Measurements from ENCODE around the gene SEMA3C. TPM values are rescaled to one million over a fixed set of nuclear protein-coding genes. Genes with fewer than 3 reads are reported as not detected.
A peak's percentile ranks its signal among the peaks of the same experiment; 100 is the strongest.

Gene SEMA3C
- total and polyA plus RNA-seq, 2 donors (not counting 1 experiment from before 2014, with no cell fraction given) = 310 to 322 TPM

DNA sequence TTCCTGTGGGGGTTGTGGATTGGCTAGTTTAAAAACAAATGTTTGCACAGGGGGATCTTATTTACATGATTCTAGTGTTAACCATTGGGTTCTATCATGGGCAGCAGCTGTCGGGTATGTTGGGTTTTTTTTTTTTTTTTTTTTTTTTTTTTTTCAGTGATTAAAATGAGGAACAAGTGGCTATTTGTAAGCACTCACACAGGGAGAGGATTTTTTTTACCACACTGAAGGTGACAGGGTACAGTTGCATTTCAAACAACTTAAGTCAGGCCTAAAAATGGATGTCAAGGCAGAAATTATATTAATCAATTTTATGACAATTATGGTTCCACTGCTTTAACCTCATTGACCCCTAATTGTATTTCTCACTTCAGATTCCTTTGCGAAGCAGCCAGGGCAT lies 187.6 kb downstream of the SEMA3C start:
- H3K4me2 ChIP-seq (ENCODE audit: extremely low read depth, insufficient read depth, low read length) = no peak overlapping the region
- DNase-seq (ENCODE audit: low read depth in 2 of 2) = no peak

GRCh38 chr7:80729591-80730320 lies 189.1 kb downstream of the SEMA3C start:
- Histone ChIP-seq H2AFZ (ENCODE audit: low read length) (no peak overlapping the region), H3K27me3 (ENCODE audit: control insufficient read depth, insufficient read depth, low read length) (no peaks in the 10 kb centered on the region), H3K79me2 (ENCODE audit: control insufficient read depth, insufficient read depth, low read length) (no peaks in the 10 kb centered on the region), H3K27ac (ENCODE audit: insufficient read depth, low read length) (no peak overlapping the region), H3K9ac (ENCODE audit: insufficient read depth, low read length) (no peak overlapping the region), H3K4me2 (ENCODE audit: extremely low read depth, insufficient read depth, low read length) (no peak overlapping the region), H4K20me1 (ENCODE audit: control insufficient read depth, extremely low read depth, insufficient read depth, low read length) (no peaks in the 10 kb centered on the region), H3K4me1 (ENCODE audit: control insufficient read depth, extremely low read depth, insufficient read depth, low read length) (peaks cover 6% of the 10 kb centered on the region), H3K4me3 (replicated peaks in 1 of 4; ENCODE audit: control extremely low read depth in 1 of 4, insufficient read depth in 1 of 4, low read depth in 3 of 4, low read length in 4 of 4) (no peak overlapping the region), H3K9me3 (ENCODE audit: control insufficient read depth, insufficient read depth, low read depth, low read length) (no peaks in the 10 kb centered on the region), H3K36me3 (ENCODE audit: control insufficient read depth, insufficient read depth, low read length) (no peaks in the 10 kb centered on the region)
- TF ChIP-seq EZH2 (IDR thresholded peaks at IDR 0.05; ENCODE audit: low read length, missing control alignments) (no peak), CTCF (conservative IDR thresholded peaks at IDR 0.05 in 1 of 2, IDR thresholded peaks at IDR 0.05 in 1 of 2; ENCODE audit: low read depth in 1 of 2, low read length in 2 of 2) (no peak)
- peak; percentile 59 to 89 for DNase-seq (ENCODE audit: low read depth in 2 of 2)

More for the DNA sequence above, 187.6 kb downstream of the SEMA3C start:
- Histone ChIP-seq H3K9me3 (ENCODE audit: control insufficient read depth, insufficient read depth, low read depth, low read length) (no peaks in the 10 kb centered on the region), H3K27ac (ENCODE audit: insufficient read depth, low read length) (no peak overlapping the region), H4K20me1 (ENCODE audit: control insufficient read depth, extremely low read depth, insufficient read depth, low read length) (no peaks in the 10 kb centered on the region), H3K9ac (ENCODE audit: insufficient read depth, low read length) (no peak overlapping the region), H3K36me3 (ENCODE audit: control insufficient read depth, insufficient read depth, low read length) (no peaks in the 10 kb centered on the region), H3K4me3 (replicated peaks in 1 of 4; ENCODE audit: control extremely low read depth in 1 of 4, insufficient read depth in 1 of 4, low read depth in 3 of 4, low read length in 4 of 4) (no peak overlapping the region), H3K4me1 (ENCODE audit: control insufficient read depth, extremely low read depth, insufficient read depth, low read length) (no peaks in the 10 kb centered on the region), H3K79me2 (ENCODE audit: control insufficient read depth, insufficient read depth, low read length) (no peaks in the 10 kb centered on the region), H3K27me3 (ENCODE audit: control insufficient read depth, insufficient read depth, low read length) (no peaks in the 10 kb centered on the region), H2AFZ (ENCODE audit: low read length) (no peak overlapping the region)
- no peak for TF ChIP-seq CTCF (conservative IDR thresholded peaks at IDR 0.05 in 1 of 2, IDR thresholded peaks at IDR 0.05 in 1 of 2; ENCODE audit: low read depth in 1 of 2, low read length in 2 of 2)
- no peak for TF ChIP-seq EZH2 (IDR thresholded peaks at IDR 0.05; ENCODE audit: low read length, missing control alignments)

GRCh38 chr7:80726666-80727065 lies 192.2 kb downstream of the SEMA3C start:
- TF ChIP-seq CTCF (conservative IDR thresholded peaks at IDR 0.05 in 1 of 2, IDR thresholded peaks at IDR 0.05 in 1 of 2; ENCODE audit: low read depth in 1 of 2, low read length in 2 of 2) = no peak
- no peak for TF ChIP-seq EZH2 (IDR thresholded peaks at IDR 0.05; ENCODE audit: low read length, missing control alignments)
- Histone ChIP-seq H3K27me3 (ENCODE audit: control insufficient read depth, insufficient read depth, low read length) (no peaks in the 10 kb centered on the region), H3K4me2 (ENCODE audit: extremely low read depth, insufficient read depth, low read length) (no peak overlapping the region), H3K9me3 (ENCODE audit: control insufficient read depth, insufficient read depth, low read depth, low read length) (no peaks in the 10 kb centered on the region), H3K27ac (ENCODE audit: insufficient read depth, low read length) (no peak overlapping the region), H2AFZ (ENCODE audit: low read length) (no peak overlapping the region), H3K9ac (ENCODE audit: insufficient read depth, low read length) (no peak overlapping the region), H3K4me3 (replicated peaks in 1 of 4; ENCODE audit: control extremely low read depth in 1 of 4, insufficient read depth in 1 of 4, low read depth in 3 of 4, low read length in 4 of 4) (no peak overlapping the region), H3K79me2 (ENCODE audit: control insufficient read depth, insufficient read depth, low read length) (no peaks in the 10 kb centered on the region), H4K20me1 (ENCODE audit: control insufficient read depth, extremely low read depth, insufficient read depth, low read length) (no peaks in the 10 kb centered on the region), H3K36me3 (ENCODE audit: control insufficient read depth, insufficient read depth, low read length) (no peaks in the 10 kb centered on the region), H3K4me1 (ENCODE audit: control insufficient read depth, extremely low read depth, insufficient read depth, low read length) (peaks cover 30% of the 10 kb centered on the region)
- DNase-seq (ENCODE audit: low read depth in 2 of 2) = no peak
